Cardiac septum (tissue), 1 donor: ENCODE data around the gene REXO1. TPM values are rescaled to one million over a fixed set of nuclear protein-coding genes. Genes with fewer than 3 reads are reported as not detected.

Experiments
- microRNA-seq: library from miRNA; unstranded; fragments of <30 nt; microRNA quantifications from one replicate; pipeline ENCODE4 v1.2.0, GENCODE V29; 2020
- total RNA-seq: library from RNA; stranded (reverse); fragmentation: NEBNext Ultra II Directional; extraction: Animal tissue kit (Norgen Biotek cat#: 25700); gene quantifications from one replicate; pipeline ENCODE4 v1.2.1, GENCODE V29; 2021
- donor health status: DM: no; HTN: no; CAD: no.

Gene REXO1
- total RNA-seq, 1 donor from 2014 or later = 16.7 TPM

Small RNA genes within 50 kb of the gene (microRNA-seq; reads per million reads assigned to microRNA genes)
- gene MIR1909 = not detected

Other genes starting within 250 kb of the REXO1 start
- 697 TPM for gene UQCR11, start 243.0 kb downstream of the REXO1 start, total RNA-seq
- gene TCF3, start 195.9 kb downstream of the REXO1 start, total RNA-seq = 27.7 TPM
- not detected for gene ONECUT3, start 95.0 kb downstream of the REXO1 start, total RNA-seq
- gene ATP8B3, start 36.2 kb downstream of the REXO1 start, total RNA-seq = 0.78 TPM
- 14.1 TPM for gene KLF16, start 15.1 kb upstream of the REXO1 start, total RNA-seq
- gene ABHD17A, start 37.0 kb upstream of the REXO1 start, total RNA-seq = 61.1 TPM
- 2.1 TPM for gene ADAT3, start 56.9 kb upstream of the REXO1 start, total RNA-seq
- gene SCAMP4, start 56.9 kb upstream of the REXO1 start, total RNA-seq = 14.9 TPM
- 31.4 TPM for gene CSNK1G2, start 92.7 kb upstream of the REXO1 start, total RNA-seq
- 60.5 TPM for gene BTBD2, start 167.2 kb upstream of the REXO1 start, total RNA-seq
- gene MKNK2, start 202.8 kb upstream of the REXO1 start, total RNA-seq = 122 TPM
- gene MOB3A, start 247.8 kb upstream of the REXO1 start, total RNA-seq = 17.0 TPM
- gene IZUMO4, start 248.4 kb upstream of the REXO1 start, total RNA-seq = 4.3 TPM